HCT116 (cell line): Measurements from ENCODE around the gene F11R. TPM values are rescaled to one million over a fixed set of nuclear protein-coding genes. Genes with fewer than 3 reads are reported as not detected.

Source experiments
- ATAC-seq: fragments of 200-7000 bp; cut with Tn5 transposase; 2 replicates; pipeline ENCODE4 v1.9.1; 2020; ENCODE audit warnings: mild to moderate bottlenecking, moderate library complexity
- BruUV-seq: library from RNA; stranded (reverse); fragments of 400-500 nt; replicated peaks from 2 replicates; lab custom pipeline; 2021; lab: Mats Ljungman, UMichigan
- CTCF ChIA-PET: fragments of 300-600 bp; sonication (Branson Sonifier 250); formaldehyde crosslinking; loops from one replicate; lab custom pipeline; 2021; ENCODE audit warnings: antibody characterized with exemption; lab: Charles Lee
- POLR2A ChIA-PET: fragments of 300-600, 350-600 bp; sonication (Branson Sonifier 250); formaldehyde crosslinking; loops from one replicate; lab custom pipeline; 2021; ENCODE audit warnings: antibody characterized with exemption; lab: Charles Lee
- RAD21 ChIA-PET, 2 experiments: fragments of 300-600 bp; sonication (Branson Sonifier 250); formaldehyde crosslinking; loops; one replicate each; lab custom pipeline; 2023; ENCODE audit warnings: low total read pairs in 2 of 2; ENCODE audit not compliant: uncharacterized antibody in 2 of 2, unreplicated experiment in 2 of 2, low non-redundant PET in 1 of 2; lab: Charles Lee
- DNase-seq: peaks from one replicate; pipeline ENCODE4 v3.0.0-alpha.2; 2010; ENCODE audit warnings: low read depth, low spot score
- H2AFZ ChIP-seq: fragments of 200-600 bp; shearing (Covaris generic), sonication (generic); 2 replicates; pipeline ENCODE4 v1.6.1; 2017; ENCODE audit warnings: low read depth, mixed run types, mixed read lengths, antibody characterized with exemption, low read length; ENCODE audit not compliant: poor library complexity, severe bottlenecking
- H3K27ac ChIP-seq: 2 replicates; pipeline ENCODE4 v1.5.1; 2012; ENCODE audit warnings: low read depth, low read length
- H3K27me3 ChIP-seq: fragments of 200-600 bp; sonication (generic); 2 replicates; pipeline ENCODE4 v1.6.1; 2016; ENCODE audit warnings: mixed run types, low read length, mixed read lengths; ENCODE audit not compliant: insufficient read depth
- H3K36me3 ChIP-seq, 2 experiments: fragments of 200-500 bp in 1 of 2; fragments of 200-600 bp in 1 of 2; sonication (Bioruptor generic) in 1 of 2; sonication (generic) in 1 of 2; 2 replicates each; pipeline versions ENCODE4 v1.5.1 to v1.6.1; 2014 to 2016; ENCODE audit warnings: low read length in 2 of 2, inconsistent platforms in 1 of 2, mixed read lengths in 1 of 2, mixed run types in 1 of 2; ENCODE audit not compliant: insufficient read depth in 2 of 2, control insufficient read depth in 1 of 2
- H3K4me1 ChIP-seq, 2 experiments: fragments of 200-600 bp in 1 of 2; sonication (generic) in 1 of 2; 2 replicates each; pipeline versions ENCODE4 v1.5.1 to v1.6.1; 2012 to 2017; ENCODE audit warnings: low read length in 2 of 2, inconsistent platforms in 1 of 2, mild to moderate bottlenecking in 1 of 2, mixed read lengths in 1 of 2, mixed run types in 1 of 2, moderate library complexity in 1 of 2; ENCODE audit not compliant: insufficient read depth in 2 of 2, control insufficient read depth in 1 of 2
- H3K4me2 ChIP-seq: fragments of 200-600 bp; sonication (generic); 2 replicates; pipeline ENCODE4 v1.6.1; 2017; ENCODE audit warnings: mixed run types, low read length, mixed read lengths
- H3K4me3 ChIP-seq, 2 experiments: fragments of 200-600 bp in 1 of 2; sonication (generic) in 1 of 2; replicated peaks in 1 of 2; 2 replicates each; pipeline ENCODE4 v1.5.1; 2011 to 2016; ENCODE audit warnings: low read length in 2 of 2, control low read depth in 1 of 2, low read depth in 1 of 2, mild to moderate bottlenecking in 1 of 2, mixed read lengths in 1 of 2, mixed run types in 1 of 2
- H3K79me2 ChIP-seq: fragments of 200-600 bp; sonication (generic); 2 replicates; pipeline ENCODE4 v1.6.1; 2017; ENCODE audit warnings: mild to moderate bottlenecking, mixed run types, low read length, moderate library complexity, mixed read lengths; ENCODE audit not compliant: insufficient read depth
- H3K9ac ChIP-seq: fragments of 200-600 bp; sonication (generic); 2 replicates; pipeline ENCODE4 v1.6.1; 2016; ENCODE audit warnings: low read length, mixed read lengths
- H3K9me2 ChIP-seq: fragments of 200-600 bp; sonication (generic), shearing (Covaris generic); 2 replicates; pipeline ENCODE4 v1.6.1; 2017; ENCODE audit warnings: mixed run types, mild to moderate bottlenecking, moderate library complexity; ENCODE audit not compliant: insufficient read depth
- H3K9me3 ChIP-seq, 2 experiments: fragments of 200-500 bp in 1 of 2; fragments of 200-600 bp in 1 of 2; sonication (Bioruptor generic) in 1 of 2; sonication (generic) in 1 of 2; 2 replicates each; pipeline ENCODE4 v1.6.1; 2014 to 2017; ENCODE audit warnings: low read length in 2 of 2, mixed read lengths in 2 of 2, inconsistent platforms in 1 of 2, low read depth in 1 of 2, mild to moderate bottlenecking in 1 of 2, mixed run types in 1 of 2, moderate library complexity in 1 of 2; ENCODE audit not compliant: control insufficient read depth in 1 of 2, insufficient read depth in 1 of 2
- H4K20me1 ChIP-seq: fragments of 200-600 bp; sonication (generic), shearing (Covaris generic); 2 replicates; pipeline ENCODE4 v1.6.1; 2017; ENCODE audit warnings: mixed run types, mild to moderate bottlenecking, moderate library complexity; ENCODE audit not compliant: insufficient read depth
- ATF3 ChIP-seq: IDR thresholded peaks from 2 replicates; pipeline ENCODE4 v1.6.1; 2012
- CBX3 ChIP-seq: IDR thresholded peaks from 2 replicates; pipeline ENCODE4 v1.6.1; 2012; ENCODE audit warnings: low read depth
- CEBPB ChIP-seq: IDR thresholded peaks from 2 replicates; pipeline ENCODE4 v1.6.1; 2012; ENCODE audit warnings: low read depth
- CTCF ChIP-seq, 3 experiments: fragments of 200-600 bp in 1 of 3; sonication (generic) in 1 of 3; IDR thresholded peaks in 2 of 3; conservative IDR thresholded peaks in 1 of 3; 2 replicates each; pipeline ENCODE4 v1.5.1; 2012 to 2017; ENCODE audit warnings: low read depth in 2 of 3, low read length in 2 of 3, antibody characterized with exemption in 1 of 3, borderline replicate concordance in 1 of 3, control low read depth in 1 of 3, mild to moderate bottlenecking in 1 of 3, mixed read lengths in 1 of 3, mixed run types in 1 of 3, moderate library complexity in 1 of 3; ENCODE audit not compliant: insufficient read depth in 1 of 3
- ELF1 ChIP-seq: IDR thresholded peaks from 2 replicates; pipeline ENCODE4 v1.6.1; 2012; ENCODE audit warnings: low read depth, borderline replicate concordance
- EZH2phosphoT487 ChIP-seq: fragments of 200-600 bp; IDR thresholded peaks from 2 replicates; pipeline ENCODE4 v1.6.1; 2018; ENCODE audit warnings: antibody characterized with exemption, borderline replicate concordance
- FOSL1 ChIP-seq: IDR thresholded peaks from 2 replicates; pipeline ENCODE4 v1.6.1; 2012; ENCODE audit warnings: low read depth
- RAD21 ChIP-seq: IDR thresholded peaks from 2 replicates; pipeline ENCODE4 v1.6.1; 2012; ENCODE audit warnings: low read depth, mild to moderate bottlenecking
- SIN3A ChIP-seq: IDR thresholded peaks from 2 replicates; pipeline ENCODE4 v1.6.1; 2012; ENCODE audit warnings: low read depth
- TCF7L2 ChIP-seq: IDR thresholded peaks from 2 replicates; pipeline ENCODE4 v1.7.0; 2011; ENCODE audit warnings: borderline replicate concordance, inconsistent platforms; ENCODE audit not compliant: insufficient read depth, insufficient read length; ENCODE audit errors: extremely low read depth
- YY1 ChIP-seq: IDR thresholded peaks from 2 replicates; pipeline ENCODE4 v1.6.1; 2011; ENCODE audit warnings: low read length, low read depth, moderate library complexity, mild to moderate bottlenecking; ENCODE audit not compliant: insufficient replicate concordance; ENCODE audit errors: extremely low read depth
- ZBTB33 ChIP-seq: IDR thresholded peaks from 2 replicates; pipeline ENCODE4 v1.6.1; 2011; ENCODE audit warnings: mild to moderate bottlenecking, low read length, moderate library complexity; ENCODE audit not compliant: insufficient replicate concordance; ENCODE audit errors: extremely low read depth
- ZFX ChIP-seq: fragments of 450-650 bp; IDR thresholded peaks from 2 replicates; pipeline ENCODE4 v1.6.1; 2017
- intact Hi-C: fragments of 100-400 bp; cut with micrococcal nuclease; formaldehyde crosslinking; loops from 2 replicates; pipeline ENCODE4 v1.10.0; 2022
- total RNA-seq: library from RNA; stranded (reverse); gene quantifications from one replicate; pipeline ENCODE4 v1.2.1, GENCODE V29; 2021; ENCODE audit not compliant: unreplicated experiment
- TF ChIP-seq, protein P1 (sequence below): IDR thresholded peaks from 2 replicates; pipeline ENCODE4 v1.6.1; 2012

Gene F11R
- total RNA-seq, 1 experiment from 2014 or later = 86.7 TPM

DNA sequence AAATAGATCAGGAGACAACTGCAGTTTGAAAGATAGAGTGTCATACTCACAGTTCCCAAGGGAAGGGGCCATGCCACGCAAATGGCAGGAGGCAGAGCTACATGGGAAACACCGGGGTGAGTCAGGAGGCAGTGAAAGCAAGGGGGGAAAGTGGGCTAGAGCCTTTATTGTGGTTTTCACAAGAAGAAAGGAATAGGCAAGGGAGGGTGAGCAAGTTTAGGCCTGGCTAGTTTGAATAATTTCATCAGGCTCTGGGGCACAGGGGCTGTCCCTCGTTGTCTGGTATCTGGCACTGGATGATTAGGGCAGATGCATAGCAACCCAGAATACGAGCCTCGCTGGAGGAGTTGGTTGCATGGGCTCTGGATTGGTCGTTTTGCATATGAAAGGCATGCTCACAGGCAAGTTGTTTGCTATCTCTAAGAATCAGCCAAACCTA is 49.3 kb downstream of the F11R start (continued):
- no peak for TF ChIP-seq EZH2phosphoT487
- TF ChIP-seq CEBPB = no peak
- TF ChIP-seq TCF7L2 = no peak
- TF ChIP-seq ZBTB33 = no peak
- no peak for TF ChIP-seq ATF3

- BruUV-seq = no TSS peak
- intact Hi-C loops = no loop called here
- DNase-seq = no peak
These were observed 57.4 kb downstream of the F11R start for GRCh38 chr1:160963521-160963920.

More at GRCh38 chr1:160963521-160963920, 57.4 kb downstream of the F11R start:
- Histone ChIP-seq H3K9me3 (no peaks in the 10 kb centered on the region), H3K9ac (no peak overlapping the region), H3K4me2 (no peak overlapping the region), H3K79me2 (no peaks in the 10 kb centered on the region), H3K27ac (no peak overlapping the region), H3K4me1 (peaks cover 0 to 3% of the 10 kb centered on the region in 2 experiments; a peak in 1 of 4 replicates), H3K9me2 (no peaks in the 10 kb centered on the region), H4K20me1 (no peaks in the 10 kb centered on the region), H3K36me3 (no peaks in the 10 kb centered on the region), H3K4me3 (no peak overlapping the region), H2AFZ (no peak overlapping the region), H3K27me3 (no peaks in the 10 kb centered on the region)
- ChIA-PET CTCF (interaction anchor here (1.4 kb wide), 1 partner anchor 9 kb away, joined by 6 read pairs; the partner anchor contains the start of gene ITLN2), POLR2A (no interaction called here), RAD21 (no interaction called here)
- no peak for TF ChIP-seq EZH2phosphoT487
- no peak for TF ChIP-seq ELF1
- no peak for TF ChIP-seq RAD21
- TF ChIP-seq, protein P1, sequence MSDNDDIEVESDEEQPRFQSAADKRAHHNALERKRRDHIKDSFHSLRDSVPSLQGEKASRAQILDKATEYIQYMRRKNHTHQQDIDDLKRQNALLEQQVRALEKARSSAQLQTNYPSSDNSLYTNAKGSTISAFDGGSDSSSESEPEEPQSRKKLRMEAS = no peak
- TF ChIP-seq ZFX = no peak
- TF ChIP-seq YY1 = no peak
- no peak for TF ChIP-seq CTCF (IDR thresholded peaks at IDR 0.05 in 2 of 3, conservative IDR thresholded peaks at IDR 0.05 in 1 of 3; ENCODE audit: borderline replicate concordance in 1 of 3, insufficient read depth in 1 of 3, low read depth in 2 of 3, low read length in 2 of 3)
- TF ChIP-seq CEBPB = no peak
- TF ChIP-seq ZBTB33 = no peak
- TF ChIP-seq FOSL1 = no peak
- no peak for TF ChIP-seq CBX3
- no peak for TF ChIP-seq SIN3A
- no peak for ATAC-seq
